ENCODE measurements around the gene CHAF1A. TPM values are rescaled to one million over a fixed set of nuclear protein-coding genes. Genes with fewer than 3 reads are reported as not detected.

CHAF1A gene
- total RNA-seq, 1 experiment from 2014 or later, result 161 TPM

GRCh38 chr19:4390567-4391305 is 11.7 kb upstream of the CHAF1A start:
- DNase-seq (ENCODE audit: low spot score) (peak; percentile 56), ATAC-seq (peak; percentile 83)
- Mint-ChIP-seq H3K4me3 (peak overlapping the region; percentile 66), H3K9me3 (no peaks in the 10 kb centered on the region), H3K4me1 (peaks cover 46% of the 10 kb centered on the region), H3K36me3 (peaks cover 10% of the 10 kb centered on the region), H3K27me3 (ENCODE audit: low read depth) (no peaks in the 10 kb centered on the region; the same call in 1 of the 2 replicates), H3K27ac (peak overlapping the region; percentile 96)
- CTCF ChIA-PET, result interaction anchor here (0.6 to 5.3 kb wide), 18 partner anchors 8 to 251 kb away, joined by 3 to 48 read pairs (median 5); partner anchors contain the start of genes CHAF1A and SH3GL1
- POLR2A ChIA-PET, result interaction anchor here (0.6 to 2.3 kb wide), 6 partner anchors 10 to 173 kb away, joined by 3 to 12 read pairs (median 6); partner anchors contain the start of genes CHAF1A and SH3GL1
- no peak for TF ChIP-seq ZBTB43 (CRISPR knock-in tag; IDR thresholded peaks at IDR 0.05)
- no peak for TF ChIP-seq CREB1 (CRISPR knock-in tag; IDR thresholded peaks at IDR 0.05)
- 0 out of 2 replicates have a peak, but pooled peaks have one; percentile 23 for TF ChIP-seq ZNF281 (CRISPR knock-in tag; IDR thresholded peaks at IDR 0.05)
- no peak for TF ChIP-seq ATF3 (CRISPR knock-in tag; conservative IDR thresholded peaks at IDR 0.05)
- TF ChIP-seq, protein P1, sequence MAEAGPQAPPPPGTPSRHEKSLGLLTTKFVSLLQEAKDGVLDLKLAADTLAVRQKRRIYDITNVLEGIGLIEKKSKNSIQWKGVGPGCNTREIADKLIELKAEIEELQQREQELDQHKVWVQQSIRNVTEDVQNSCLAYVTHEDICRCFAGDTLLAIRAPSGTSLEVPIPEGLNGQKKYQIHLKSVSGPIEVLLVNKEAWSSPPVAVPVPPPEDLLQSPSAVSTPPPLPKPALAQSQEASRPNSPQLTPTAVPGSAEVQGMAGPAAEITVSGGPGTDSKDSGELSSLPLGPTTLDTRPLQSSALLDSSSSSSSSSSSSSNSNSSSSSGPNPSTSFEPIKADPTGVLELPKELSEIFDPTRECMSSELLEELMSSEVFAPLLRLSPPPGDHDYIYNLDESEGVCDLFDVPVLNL (CRISPR knock-in tag; IDR thresholded peaks at IDR 0.05; ENCODE audit: borderline replicate concordance, low read depth), result no peak
- TF ChIP-seq, protein P2, sequence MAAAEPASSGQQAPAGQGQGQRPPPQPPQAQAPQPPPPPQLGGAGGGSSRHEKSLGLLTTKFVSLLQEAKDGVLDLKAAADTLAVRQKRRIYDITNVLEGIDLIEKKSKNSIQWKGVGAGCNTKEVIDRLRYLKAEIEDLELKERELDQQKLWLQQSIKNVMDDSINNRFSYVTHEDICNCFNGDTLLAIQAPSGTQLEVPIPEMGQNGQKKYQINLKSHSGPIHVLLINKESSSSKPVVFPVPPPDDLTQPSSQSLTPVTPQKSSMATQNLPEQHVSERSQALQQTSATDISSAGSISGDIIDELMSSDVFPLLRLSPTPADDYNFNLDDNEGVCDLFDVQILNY (CRISPR knock-in tag; IDR thresholded peaks at IDR 0.05), result no peak
- TF ChIP-seq ZNF671 (CRISPR knock-in tag; IDR thresholded peaks at IDR 0.05), result no peak
- TF ChIP-seq GTF2I (CRISPR knock-in tag; conservative IDR thresholded peaks at IDR 0.05), result no peak
- TF ChIP-seq EMX1 (CRISPR knock-in tag; IDR thresholded peaks at IDR 0.05), result no peak
- no peak for TF ChIP-seq ZNF423 (CRISPR knock-in tag; IDR thresholded peaks at IDR 0.05)
- TF ChIP-seq, protein P3, sequence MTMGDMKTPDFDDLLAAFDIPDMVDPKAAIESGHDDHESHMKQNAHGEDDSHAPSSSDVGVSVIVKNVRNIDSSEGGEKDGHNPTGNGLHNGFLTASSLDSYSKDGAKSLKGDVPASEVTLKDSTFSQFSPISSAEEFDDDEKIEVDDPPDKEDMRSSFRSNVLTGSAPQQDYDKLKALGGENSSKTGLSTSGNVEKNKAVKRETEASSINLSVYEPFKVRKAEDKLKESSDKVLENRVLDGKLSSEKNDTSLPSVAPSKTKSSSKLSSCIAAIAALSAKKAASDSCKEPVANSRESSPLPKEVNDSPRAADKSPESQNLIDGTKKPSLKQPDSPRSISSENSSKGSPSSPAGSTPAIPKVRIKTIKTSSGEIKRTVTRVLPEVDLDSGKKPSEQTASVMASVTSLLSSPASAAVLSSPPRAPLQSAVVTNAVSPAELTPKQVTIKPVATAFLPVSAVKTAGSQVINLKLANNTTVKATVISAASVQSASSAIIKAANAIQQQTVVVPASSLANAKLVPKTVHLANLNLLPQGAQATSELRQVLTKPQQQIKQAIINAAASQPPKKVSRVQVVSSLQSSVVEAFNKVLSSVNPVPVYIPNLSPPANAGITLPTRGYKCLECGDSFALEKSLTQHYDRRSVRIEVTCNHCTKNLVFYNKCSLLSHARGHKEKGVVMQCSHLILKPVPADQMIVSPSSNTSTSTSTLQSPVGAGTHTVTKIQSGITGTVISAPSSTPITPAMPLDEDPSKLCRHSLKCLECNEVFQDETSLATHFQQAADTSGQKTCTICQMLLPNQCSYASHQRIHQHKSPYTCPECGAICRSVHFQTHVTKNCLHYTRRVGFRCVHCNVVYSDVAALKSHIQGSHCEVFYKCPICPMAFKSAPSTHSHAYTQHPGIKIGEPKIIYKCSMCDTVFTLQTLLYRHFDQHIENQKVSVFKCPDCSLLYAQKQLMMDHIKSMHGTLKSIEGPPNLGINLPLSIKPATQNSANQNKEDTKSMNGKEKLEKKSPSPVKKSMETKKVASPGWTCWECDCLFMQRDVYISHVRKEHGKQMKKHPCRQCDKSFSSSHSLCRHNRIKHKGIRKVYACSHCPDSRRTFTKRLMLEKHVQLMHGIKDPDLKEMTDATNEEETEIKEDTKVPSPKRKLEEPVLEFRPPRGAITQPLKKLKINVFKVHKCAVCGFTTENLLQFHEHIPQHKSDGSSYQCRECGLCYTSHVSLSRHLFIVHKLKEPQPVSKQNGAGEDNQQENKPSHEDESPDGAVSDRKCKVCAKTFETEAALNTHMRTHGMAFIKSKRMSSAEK (CRISPR knock-in tag; IDR thresholded peaks at IDR 0.05; ENCODE audit: borderline replicate concordance), result no peak
- TF ChIP-seq, protein P4, sequence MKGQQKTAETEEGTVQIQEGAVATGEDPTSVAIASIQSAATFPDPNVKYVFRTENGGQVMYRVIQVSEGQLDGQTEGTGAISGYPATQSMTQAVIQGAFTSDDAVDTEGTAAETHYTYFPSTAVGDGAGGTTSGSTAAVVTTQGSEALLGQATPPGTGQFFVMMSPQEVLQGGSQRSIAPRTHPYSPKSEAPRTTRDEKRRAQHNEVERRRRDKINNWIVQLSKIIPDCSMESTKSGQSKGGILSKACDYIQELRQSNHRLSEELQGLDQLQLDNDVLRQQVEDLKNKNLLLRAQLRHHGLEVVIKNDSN (CRISPR knock-in tag; IDR thresholded peaks at IDR 0.05), result peak; percentile 41
- no peak for TF ChIP-seq HMGXB4 (CRISPR knock-in tag; IDR thresholded peaks at IDR 0.05)
- TF ChIP-seq USF2 (CRISPR knock-in tag; IDR thresholded peaks at IDR 0.05), result 0 out of 2 replicates have a peak, but pooled peaks have one; percentile 39
- TF ChIP-seq JAZF1 (CRISPR knock-in tag; IDR thresholded peaks at IDR 0.05), result no peak
- no peak for TF ChIP-seq SMAD4 (CRISPR knock-in tag; IDR thresholded peaks at IDR 0.05)
- TF ChIP-seq GABPB1 (CRISPR knock-in tag; IDR thresholded peaks at IDR 0.05), result 0 out of 2 replicates have a peak, but pooled peaks have one; percentile 45
